ENCODE data around the gene YRDC. TPM values are rescaled to one million over a fixed set of nuclear protein-coding genes. Genes with fewer than 3 reads are reported as not detected.

YRDC gene
- 42.7 and 49.7 TPM in 2 replicates for total RNA-seq

GRCh38 chr1:37807555-37808368 lies at the start of gene YRDC, which contains the start of gene C1orf122:
TSS of gene YRDC (minus strand) at chr1:37808208. CDS start at chr1:37808180, 28 bp downstream.
TSS of gene C1orf122 (plus strand) at chr1:37807790. CDS start at chr1:37808405, 615 bp downstream.

GRCh38 chr1:37793773-37794371 lies 14.1 kb downstream of the YRDC start, which contains the start of gene MANEAL:
TSS of gene MANEAL (plus strand) at chr1:37793847. CDS start at chr1:37794183, 336 bp downstream.

GRCh38 chr1:37764888-37765441 lies 43.0 kb downstream of the YRDC start, which contains the start of gene EPHA10:
TSS of gene EPHA10 (minus strand) at chr1:37765120. CDS start at chr1:37765066, 54 bp downstream.

Other genes with a start within 250 kb of the YRDC start
- 57.8 and 62.2 TPM in 2 replicates for gene GNL2, start 212.3 kb downstream of the YRDC start, total RNA-seq
- gene RSPO1, start 173.3 kb downstream of the YRDC start, total RNA-seq: 0.24 TPM in 1 of 2 replicates, not detected in the other
- gene CDCA8, start 115.7 kb downstream of the YRDC start, total RNA-seq: 0.64 and 1.4 TPM in 2 replicates
- gene EPHA10, start 43.1 kb downstream of the YRDC start, total RNA-seq: 0.24 TPM in 1 of 2 replicates, not detected in the other
- 0.64 and 2.2 TPM in 2 replicates for gene MANEAL, start 14.4 kb downstream of the YRDC start, total RNA-seq
- gene C1orf122, start 418 bp downstream of the YRDC start, total RNA-seq: 42.8 and 54.9 TPM in 2 replicates
- 1.9 and 3.6 TPM in 2 replicates for gene MTF1, start 51.4 kb upstream of the YRDC start, total RNA-seq
- gene INPP5B, start 138.8 kb upstream of the YRDC start, total RNA-seq: 7.0 and 11.3 TPM in 2 replicates
- 60.2 and 97.0 TPM in 2 replicates for gene SF3A3, start 181.8 kb upstream of the YRDC start, total RNA-seq
- gene FHL3, start 197.3 kb upstream of the YRDC start, total RNA-seq: 6.8 and 9.2 TPM in 2 replicates
- 26.4 and 31.8 TPM in 2 replicates for gene UTP11, start 204.5 kb upstream of the YRDC start, total RNA-seq
- gene POU3F1, start 238.6 kb upstream of the YRDC start, total RNA-seq: under 0.01 and 0.48 TPM in 2 replicates

Measured in tracheal epithelial cell (primary cell).